Stimulated activated naive CD4-positive, alpha-beta T cell (primary cell): Measurements from ENCODE around the gene TMX2.
A peak's percentile ranks its signal among the peaks of the same experiment; 100 is the strongest.
"Not testable (repeated sequence)": the region's sequence is repeated elsewhere in the genome, so short reads cannot be mapped to it uniquely, and the experiment has no call there.

ENCODE experiments used
- DNase-seq, 6 experiments: peaks; one replicate each; lab custom pipeline; 2025; lab: John Stamatoyannopoulos, UW

Gene TMX2

GRCh38 chr11:57712256-57713150, at the start of gene TMX2:
Gene TMX2 (plus strand): TSS chr11:57712593. CDS start chr11:57712619, 26 bp downstream.
- peak; percentile 78 to 96 (median 92) for DNase-seq

DNA sequence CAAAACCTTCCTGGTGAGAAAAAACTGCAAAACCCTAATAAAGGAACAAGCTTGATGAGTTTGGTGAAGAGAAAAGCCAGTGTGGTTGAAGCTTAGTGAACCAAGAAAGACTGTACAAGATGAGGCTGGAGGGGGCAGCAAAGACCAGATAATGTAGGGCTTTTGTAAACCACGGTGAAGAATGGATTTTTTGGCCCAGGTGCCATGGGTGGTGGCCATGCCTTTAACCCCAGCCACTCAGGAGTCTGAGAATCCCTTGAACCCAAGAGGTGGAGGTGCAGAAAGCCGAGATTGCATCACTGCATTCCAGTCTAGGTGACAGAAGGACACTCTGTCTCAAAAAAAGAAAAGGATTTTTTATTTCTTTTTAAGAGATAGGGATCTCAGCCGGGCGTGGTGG, 49.5 kb upstream of the TMX2 start:
- DNase-seq: peak in 1 of 6 experiments; percentile 3

DNA sequence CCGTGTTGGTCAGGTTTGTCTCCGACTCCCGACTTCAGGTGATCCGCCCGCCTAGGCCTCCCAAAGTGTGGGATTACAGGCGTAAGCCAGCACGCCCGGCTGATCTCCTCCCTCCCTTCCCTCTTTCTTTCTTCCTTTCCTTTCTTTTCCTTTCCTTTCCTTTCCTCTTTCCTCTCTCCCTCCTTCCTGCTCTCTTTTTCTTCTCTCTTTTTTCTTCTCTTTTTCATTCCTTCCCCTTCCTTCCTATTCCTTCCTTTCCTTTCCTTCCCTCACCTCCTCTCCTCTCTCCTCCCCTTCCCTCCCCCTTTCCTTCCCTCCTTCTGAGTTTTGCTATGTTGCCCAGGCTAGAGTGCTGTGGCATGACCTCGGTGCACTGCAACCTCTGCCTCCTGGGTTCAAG, 48.4 kb upstream of the TMX2 start:
- DNase-seq: no peak

DNA sequence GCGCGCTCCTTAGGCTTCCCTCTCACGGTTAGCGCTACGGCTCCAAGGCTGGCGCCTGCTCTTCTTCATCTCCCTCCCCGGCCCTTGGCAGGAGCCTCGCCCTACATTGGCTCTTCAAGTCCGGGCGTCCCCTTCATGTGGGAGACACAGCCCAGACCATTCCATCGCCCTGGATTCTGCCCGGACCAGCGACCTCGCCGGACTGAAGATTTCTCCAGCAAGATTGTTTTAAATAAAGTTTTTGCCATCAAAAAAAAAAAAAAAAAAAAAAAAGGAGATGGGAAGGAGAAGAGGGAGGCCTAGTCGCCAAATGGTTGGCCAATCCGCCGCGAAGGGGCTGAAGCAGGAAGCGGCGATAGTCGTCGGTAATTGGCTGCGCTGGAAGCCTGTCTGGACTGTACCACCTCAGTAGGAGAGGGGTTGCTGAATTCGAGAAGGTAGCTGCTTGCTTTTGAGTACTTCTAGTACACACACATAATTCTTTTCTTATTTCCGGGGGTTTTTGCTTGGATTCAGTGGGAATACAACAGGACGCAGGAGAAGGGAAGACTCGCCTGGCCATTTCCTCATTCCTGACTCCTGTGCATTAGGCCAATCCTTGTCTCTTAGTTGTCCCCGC, 45.2 kb upstream of the TMX2 start:
- DNase-seq: peak; percentile 88 to 100 (median 96)

GRCh38 chr11:57667736-57668433, 44.5 kb upstream of the TMX2 start, which contains the start of gene ZDHHC5:
Gene ZDHHC5 (plus strand): TSS chr11:57668114. CDS start chr11:57673091, 4,977 bp downstream.
- peak in 5 of 6 experiments; percentile 94 to 100 (median 99) for DNase-seq

- peak in 4 of 6 experiments; percentile 16 to 74 (median 44) for DNase-seq
Measured at GRCh38 chr11:57668434-57668782, 44.0 kb upstream of the TMX2 start.

DNA sequence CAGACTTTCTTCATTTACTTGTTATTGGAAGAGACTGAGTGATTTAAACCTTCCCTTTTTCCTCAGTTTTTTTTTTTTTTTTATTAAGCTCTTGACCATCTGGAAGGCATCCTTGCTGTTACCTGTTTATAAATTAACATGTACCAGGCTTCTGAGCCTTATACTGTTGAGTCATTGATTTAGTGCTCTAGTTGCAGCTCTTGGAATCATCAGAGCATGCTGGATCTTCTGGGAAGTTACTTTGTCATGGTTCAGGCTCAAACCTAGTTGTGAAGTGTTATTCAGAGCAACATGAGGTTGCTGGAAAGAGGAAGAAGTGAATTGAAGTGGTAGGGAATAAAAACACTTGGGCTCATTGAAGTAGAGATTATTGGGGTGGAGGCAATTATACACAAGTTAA, 38.1 kb upstream of the TMX2 start:
- no peak for DNase-seq

DNA sequence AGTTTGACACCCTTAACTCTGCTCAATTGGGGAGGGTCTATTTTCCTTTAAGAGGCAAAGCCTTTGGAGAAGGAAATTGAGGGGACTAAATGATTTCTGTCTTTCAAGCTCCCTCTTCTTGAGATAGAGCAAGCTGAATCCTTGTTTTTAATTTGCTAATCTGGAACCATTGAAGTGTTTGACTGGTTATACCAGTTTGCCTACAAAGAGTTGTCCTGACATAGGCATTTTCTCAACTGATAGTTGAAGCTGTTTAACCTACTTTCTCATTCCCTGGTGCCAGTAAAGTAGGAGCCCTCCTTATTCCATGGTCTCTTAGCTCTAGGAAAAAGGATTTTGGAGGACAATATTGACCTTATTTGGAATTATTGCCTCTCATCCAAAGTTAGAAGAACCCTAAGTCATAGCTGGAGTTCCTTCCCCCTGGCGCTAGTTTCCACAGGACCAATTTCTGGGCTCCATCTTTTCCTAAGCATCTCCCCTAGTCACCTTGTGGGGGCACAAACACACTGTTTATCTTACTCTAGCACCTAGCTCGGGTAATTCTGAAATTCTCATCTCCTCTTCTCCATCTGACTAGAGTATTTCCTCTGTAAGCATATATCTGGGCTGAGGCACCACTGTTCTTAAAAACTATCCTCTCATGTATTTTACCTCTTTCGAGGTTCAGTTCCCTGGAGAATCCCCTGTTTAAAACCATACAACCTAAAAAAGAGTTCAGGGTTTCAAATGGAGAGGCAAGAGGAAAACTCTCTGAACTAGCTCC, 37.0 kb upstream of the TMX2 start:
- no peak for DNase-seq

- no peak for DNase-seq
Measured at GRCh38 chr11:57679396-57679795, 33.0 kb upstream of the TMX2 start.

DNA sequence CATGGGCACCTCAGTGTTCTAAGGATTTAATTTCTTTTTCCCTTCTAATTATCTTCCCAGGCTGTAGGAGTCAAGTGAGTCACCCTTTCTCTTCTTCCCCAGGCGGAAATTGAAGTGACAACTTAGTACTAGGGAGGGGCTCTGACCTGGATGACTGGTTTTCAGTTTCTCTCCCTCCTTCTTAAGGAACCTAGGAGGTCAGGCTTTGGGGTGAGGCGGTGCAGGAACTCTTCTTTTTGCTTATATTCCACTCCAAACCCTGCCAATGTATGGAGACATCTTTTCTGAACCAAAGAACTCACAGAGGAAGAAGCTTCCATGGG, 31.9 kb upstream of the TMX2 start:
- DNase-seq: no peak

- DNase-seq: no peak
Measured at GRCh38 chr11:57681168-57681567, 31.2 kb upstream of the TMX2 start.

DNA sequence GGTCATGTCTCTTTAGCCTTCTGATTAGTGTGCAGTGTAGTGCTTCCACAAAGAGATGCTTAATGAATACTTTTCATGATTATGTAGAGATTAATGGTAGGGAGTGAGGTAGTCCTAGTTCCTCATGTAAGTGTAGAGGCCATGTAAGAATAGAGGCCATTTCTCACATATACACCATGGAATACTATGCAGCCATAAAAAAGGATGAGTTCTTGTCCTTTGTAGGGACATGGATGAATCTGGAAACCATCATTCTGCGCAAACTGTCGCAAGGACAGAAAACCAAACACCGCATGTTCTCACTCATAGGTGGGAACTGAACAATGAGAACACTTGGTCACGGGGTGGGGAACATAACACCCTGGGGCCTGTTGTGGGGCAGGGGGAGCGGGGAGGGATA, 21.9 kb upstream of the TMX2 start:
- not testable (repeated sequence) for DNase-seq

DNA sequence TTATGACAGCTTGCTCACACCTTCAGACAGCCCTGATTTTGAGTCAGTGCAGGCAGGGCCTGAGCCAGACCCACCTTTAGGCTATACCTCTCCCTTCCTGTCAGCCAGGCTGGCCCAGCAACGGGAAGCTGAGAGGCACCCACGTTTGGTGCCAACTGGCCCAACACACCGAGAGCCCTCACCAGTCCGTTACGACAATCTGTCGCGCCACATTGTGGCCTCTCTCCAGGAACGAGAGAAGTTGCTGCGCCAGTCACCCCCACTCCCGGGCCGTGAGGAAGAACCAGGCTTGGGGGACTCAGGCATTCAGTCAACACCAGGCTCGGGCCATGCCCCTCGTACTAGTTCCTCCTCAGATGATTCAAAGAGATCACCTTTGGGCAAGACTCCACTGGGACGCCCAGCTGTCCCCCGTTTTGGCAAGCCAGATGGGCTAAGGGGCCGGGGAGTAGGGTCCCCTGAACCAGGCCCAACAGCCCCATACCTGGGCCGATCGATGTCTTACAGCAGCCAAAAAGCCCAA, 13.5 kb upstream of the TMX2 start:
- no peak for DNase-seq

- DNase-seq: no peak
Measured at GRCh38 chr11:57699813-57700212, 12.6 kb upstream of the TMX2 start.

DNA sequence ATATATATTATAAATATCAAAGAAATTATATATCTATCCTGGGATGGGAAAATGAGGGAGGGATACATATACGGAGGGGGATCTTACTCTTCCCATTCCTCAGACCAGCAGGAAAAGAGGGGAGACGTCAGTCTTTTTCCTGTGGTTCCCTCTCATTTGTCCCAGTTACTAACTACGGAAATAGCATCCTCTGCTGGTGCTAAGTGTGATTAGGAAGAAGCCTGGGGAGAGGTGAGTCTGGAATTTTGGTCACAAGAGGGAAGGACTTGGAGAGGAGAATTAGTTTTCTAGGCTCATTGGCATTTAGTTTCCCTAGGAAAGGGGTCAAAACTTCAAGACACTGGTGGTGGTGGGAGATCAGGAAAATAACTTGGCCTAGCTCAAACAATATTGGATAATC, 12.0 kb upstream of the TMX2 start:
- DNase-seq: no peak

DNA sequence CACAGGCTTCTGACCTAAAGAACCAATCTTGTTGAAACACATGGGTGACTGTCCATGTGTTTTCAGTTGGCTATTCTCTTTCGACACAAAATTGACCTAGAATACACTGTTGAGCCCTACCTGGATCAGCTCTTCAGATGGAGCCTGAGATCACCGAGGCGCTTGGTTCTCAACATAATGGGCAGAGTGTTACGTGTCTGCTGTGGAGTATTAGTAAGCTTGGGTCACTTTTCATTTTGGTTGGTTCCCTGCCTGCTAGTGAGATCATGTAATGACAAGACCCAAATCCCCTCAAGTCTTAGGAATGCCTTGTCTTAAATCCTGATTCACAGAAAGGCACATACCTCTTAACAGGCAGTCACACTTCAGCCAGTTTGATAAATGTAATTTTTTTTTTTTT, 9.1 kb upstream of the TMX2 start:
- DNase-seq: no peak

GRCh38 chr11:57704932-57705331, 7.5 kb upstream of the TMX2 start:
- no peak for DNase-seq

- not testable (repeated sequence) for DNase-seq
Measured at GRCh38 chr11:57705432-57705831, 7.0 kb upstream of the TMX2 start.

- DNase-seq: no peak
Measured at GRCh38 chr11:57709802-57710367, 2.5 kb upstream of the TMX2 start.

- peak; percentile 70 to 90 (median 79) for DNase-seq
Measured at GRCh38 chr11:57711414-57712255, 758 bp upstream of the TMX2 start, which contains the start of gene MED19. Gene MED19 (minus strand): TSS chr11:57712215. CDS start chr11:57712179, 36 bp downstream.
